ENCODE data around the gene CREBZF. TPM values are rescaled to one million over a fixed set of nuclear protein-coding genes. Genes with fewer than 3 reads are reported as not detected.

The CREBZF gene
- total RNA-seq, 1 donor from 2014 or later = 39.6 TPM

GRCh38 chr11:85704967-85705366 lies 40.0 kb upstream of the CREBZF start:
- no peak for ATAC-seq
- no peak overlapping the region for H3K27ac ChIP-seq
- no peaks in the 10 kb centered on the region for H3K36me3 ChIP-seq
- H3K9me3 ChIP-seq = no peaks in the 10 kb centered on the region
- no peaks in the 10 kb centered on the region for H3K4me1 ChIP-seq
- no peak overlapping the region for H3K4me3 ChIP-seq
- no peak for DNase-seq
- TF ChIP-seq, protein P1, sequence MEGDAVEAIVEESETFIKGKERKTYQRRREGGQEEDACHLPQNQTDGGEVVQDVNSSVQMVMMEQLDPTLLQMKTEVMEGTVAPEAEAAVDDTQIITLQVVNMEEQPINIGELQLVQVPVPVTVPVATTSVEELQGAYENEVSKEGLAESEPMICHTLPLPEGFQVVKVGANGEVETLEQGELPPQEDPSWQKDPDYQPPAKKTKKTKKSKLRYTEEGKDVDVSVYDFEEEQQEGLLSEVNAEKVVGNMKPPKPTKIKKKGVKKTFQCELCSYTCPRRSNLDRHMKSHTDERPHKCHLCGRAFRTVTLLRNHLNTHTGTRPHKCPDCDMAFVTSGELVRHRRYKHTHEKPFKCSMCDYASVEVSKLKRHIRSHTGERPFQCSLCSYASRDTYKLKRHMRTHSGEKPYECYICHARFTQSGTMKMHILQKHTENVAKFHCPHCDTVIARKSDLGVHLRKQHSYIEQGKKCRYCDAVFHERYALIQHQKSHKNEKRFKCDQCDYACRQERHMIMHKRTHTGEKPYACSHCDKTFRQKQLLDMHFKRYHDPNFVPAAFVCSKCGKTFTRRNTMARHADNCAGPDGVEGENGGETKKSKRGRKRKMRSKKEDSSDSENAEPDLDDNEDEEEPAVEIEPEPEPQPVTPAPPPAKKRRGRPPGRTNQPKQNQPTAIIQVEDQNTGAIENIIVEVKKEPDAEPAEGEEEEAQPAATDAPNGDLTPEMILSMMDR (IDR thresholded peaks at IDR 0.05) = no peak
- intact Hi-C loops (cut with DNase I) = no loop called here
- H3K27me3 ChIP-seq (ENCODE audit: low read depth) = no peaks in the 10 kb centered on the region

- no peaks in the 10 kb centered on the region for H3K4me1 ChIP-seq
- TF ChIP-seq, protein P1 (IDR thresholded peaks at IDR 0.05) = no peak
- no peak overlapping the region for H3K4me3 ChIP-seq
- no peaks in the 10 kb centered on the region for H3K9me3 ChIP-seq
- H3K27ac ChIP-seq = no peak overlapping the region
- H3K36me3 ChIP-seq = no peaks in the 10 kb centered on the region
- ATAC-seq = no peak
- no peaks in the 10 kb centered on the region for H3K27me3 ChIP-seq (ENCODE audit: low read depth)
- no peak for DNase-seq
- intact Hi-C loops (cut with DNase I) = no loop called here
Measured at GRCh38 chr11:85699957-85700741, 35.2 kb upstream of the CREBZF start.

DNA sequence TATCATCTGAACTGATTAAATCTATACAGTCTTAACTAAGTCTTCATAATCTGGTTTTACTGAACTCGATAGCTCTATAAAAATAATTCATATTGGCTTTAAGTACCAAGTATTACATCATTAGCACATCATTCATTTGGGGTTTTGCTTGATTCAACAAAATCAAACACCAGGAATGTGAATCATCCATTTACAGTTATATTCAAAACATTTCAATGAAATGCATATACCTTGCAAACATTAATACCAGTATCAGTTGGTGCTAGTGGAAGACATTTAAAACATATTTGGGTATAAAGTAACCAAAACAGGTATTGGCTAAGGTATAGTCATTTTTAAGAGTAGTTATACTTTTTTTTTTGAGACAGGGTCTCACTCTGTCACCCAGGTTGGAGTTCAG lies 33.3 kb upstream of the CREBZF start:
- Histone ChIP-seq H3K9me3 (no peaks in the 10 kb centered on the region), H3K4me1 (no peaks in the 10 kb centered on the region), H3K36me3 (no peaks in the 10 kb centered on the region), H3K4me3 (no peak overlapping the region), H3K27ac (no peak overlapping the region), H3K27me3 (ENCODE audit: low read depth) (no peaks in the 10 kb centered on the region)
- TF ChIP-seq, protein P1 (IDR thresholded peaks at IDR 0.05) = no peak
- intact Hi-C loops (cut with DNase I) = no loop called here
- DNase-seq (no peak), ATAC-seq (no peak)

DNA sequence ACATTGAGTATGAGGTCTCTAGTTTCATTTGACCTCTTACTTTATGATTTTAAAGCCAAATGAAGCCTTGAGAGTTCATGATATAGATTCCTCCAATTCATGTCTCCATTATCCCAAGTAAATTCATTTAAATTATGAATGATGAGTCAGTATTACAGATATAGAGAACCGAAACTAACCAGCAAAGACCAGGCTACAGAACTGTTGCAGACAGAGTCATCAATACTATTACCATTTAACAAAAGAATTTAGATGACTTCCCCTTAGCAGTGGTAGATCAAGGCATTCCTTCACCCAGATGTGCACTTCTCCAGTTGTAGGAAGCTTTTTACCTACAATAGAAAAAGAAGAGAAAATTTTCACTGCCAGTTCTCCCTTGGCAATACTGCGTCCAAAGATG lies 32.8 kb upstream of the CREBZF start:
- H3K36me3 ChIP-seq = no peaks in the 10 kb centered on the region
- no peaks in the 10 kb centered on the region for H3K4me1 ChIP-seq
- no peak for ATAC-seq
- H3K27me3 ChIP-seq (ENCODE audit: low read depth) = no peaks in the 10 kb centered on the region
- intact Hi-C loops (cut with DNase I) = no loop called here
- H3K4me3 ChIP-seq = no peak overlapping the region
- H3K9me3 ChIP-seq = no peaks in the 10 kb centered on the region
- H3K27ac ChIP-seq = no peak overlapping the region
- TF ChIP-seq, protein P1 (IDR thresholded peaks at IDR 0.05) = no peak
- no peak for DNase-seq

DNA sequence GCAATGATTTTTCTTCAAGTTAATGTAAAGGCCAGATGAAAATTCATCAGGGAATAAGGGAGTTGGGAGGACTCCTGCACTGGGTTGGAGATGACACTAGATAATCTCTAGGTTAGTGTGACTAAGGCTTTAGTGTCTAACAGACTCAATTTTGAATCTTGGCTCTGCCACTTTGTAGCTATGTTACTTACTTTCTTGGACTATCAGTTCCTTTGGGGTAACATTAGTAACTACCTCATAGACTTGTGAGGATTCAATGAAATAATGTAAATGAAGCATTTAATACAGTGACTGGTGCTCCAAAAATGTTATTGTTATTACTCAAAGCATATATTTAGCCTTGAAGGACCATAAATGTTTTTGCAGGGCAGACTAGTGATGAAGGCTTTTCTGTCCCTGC lies 30.6 kb upstream of the CREBZF start:
- Histone ChIP-seq H3K27ac (no peak overlapping the region), H3K4me1 (no peaks in the 10 kb centered on the region)

More for the DNA sequence above, 30.6 kb upstream of the CREBZF start:
- H3K9me3 ChIP-seq = no peaks in the 10 kb centered on the region
- H3K36me3 ChIP-seq = no peaks in the 10 kb centered on the region
- ATAC-seq (no peak), DNase-seq (no peak)
- intact Hi-C loops (cut with DNase I) = no loop called here
- H3K4me3 ChIP-seq = no peak overlapping the region
- TF ChIP-seq, protein P1 (IDR thresholded peaks at IDR 0.05) = no peak
- H3K27me3 ChIP-seq (ENCODE audit: low read depth) = no peaks in the 10 kb centered on the region

Measured in lower lobe of right lung (tissue), 2 donors.